HG03045 (cell line): ENCODE results near the gene RALGAPB.

Experiments
- ATAC-seq: cut with Tn5 transposase; IDR thresholded peaks from one replicate; pipeline ENCODE4 v1.9.1; 2021; ENCODE audit warnings: mild to moderate bottlenecking, moderate library complexity; ENCODE audit not compliant: unreplicated experiment

The RALGAPB gene

GRCh38 chr20:38603286-38603685 lies 130.6 kb downstream of the RALGAPB start:
- ATAC-seq = no peak

- ATAC-seq = no peak
Measured at GRCh38 chr20:38604873-38605303, 132.2 kb downstream of the RALGAPB start.

GRCh38 chr20:38607351-38607750 lies 134.7 kb downstream of the RALGAPB start:
- ATAC-seq = no peak

- ATAC-seq = no peak
Measured at GRCh38 chr20:38608188-38608587, 135.5 kb downstream of the RALGAPB start.

- ATAC-seq = no peak
Measured at GRCh38 chr20:38609815-38610214, 137.2 kb downstream of the RALGAPB start.

- no peak for ATAC-seq
Measured at GRCh38 chr20:38610521-38610920, 137.9 kb downstream of the RALGAPB start.

GRCh38 chr20:38612751-38613515 lies 140.3 kb downstream of the RALGAPB start:
- ATAC-seq = no peak

GRCh38 chr20:38615283-38615682 lies 142.6 kb downstream of the RALGAPB start:
- ATAC-seq = no peak

GRCh38 chr20:38616457-38616856 lies 143.8 kb downstream of the RALGAPB start:
- no peak for ATAC-seq

- ATAC-seq = no peak
Measured at GRCh38 chr20:38617011-38617829, 144.6 kb downstream of the RALGAPB start.

GRCh38 chr20:38617830-38618196 lies 145.2 kb downstream of the RALGAPB start:
- no peak for ATAC-seq

- ATAC-seq = no peak
Measured at GRCh38 chr20:38620441-38620840, 147.8 kb downstream of the RALGAPB start.

- no peak for ATAC-seq
Measured at GRCh38 chr20:38623061-38623460, 150.4 kb downstream of the RALGAPB start.

GRCh38 chr20:38624084-38624483 lies 151.4 kb downstream of the RALGAPB start:
- no peak for ATAC-seq

- ATAC-seq = no peak
Measured at GRCh38 chr20:38625896-38626295, 153.3 kb downstream of the RALGAPB start.

GRCh38 chr20:38626921-38627659 lies 154.4 kb downstream of the RALGAPB start:
- ATAC-seq = no peak
